ENCODE results near the gene KLHL18. TPM values are rescaled to one million over a fixed set of nuclear protein-coding genes. Genes with fewer than 3 reads are reported as not detected.
"Not testable (repeated sequence)": the region's sequence is repeated elsewhere in the genome, so short reads cannot be mapped to it uniquely, and the experiment has no call there.

KLHL18 gene
- total RNA-seq, 1 donor from 2014 or later: 13.7 TPM

- H3K4me3 ChIP-seq (ENCODE audit: low read depth, low read length): no peak overlapping the region
- TF ChIP-seq, protein P1, sequence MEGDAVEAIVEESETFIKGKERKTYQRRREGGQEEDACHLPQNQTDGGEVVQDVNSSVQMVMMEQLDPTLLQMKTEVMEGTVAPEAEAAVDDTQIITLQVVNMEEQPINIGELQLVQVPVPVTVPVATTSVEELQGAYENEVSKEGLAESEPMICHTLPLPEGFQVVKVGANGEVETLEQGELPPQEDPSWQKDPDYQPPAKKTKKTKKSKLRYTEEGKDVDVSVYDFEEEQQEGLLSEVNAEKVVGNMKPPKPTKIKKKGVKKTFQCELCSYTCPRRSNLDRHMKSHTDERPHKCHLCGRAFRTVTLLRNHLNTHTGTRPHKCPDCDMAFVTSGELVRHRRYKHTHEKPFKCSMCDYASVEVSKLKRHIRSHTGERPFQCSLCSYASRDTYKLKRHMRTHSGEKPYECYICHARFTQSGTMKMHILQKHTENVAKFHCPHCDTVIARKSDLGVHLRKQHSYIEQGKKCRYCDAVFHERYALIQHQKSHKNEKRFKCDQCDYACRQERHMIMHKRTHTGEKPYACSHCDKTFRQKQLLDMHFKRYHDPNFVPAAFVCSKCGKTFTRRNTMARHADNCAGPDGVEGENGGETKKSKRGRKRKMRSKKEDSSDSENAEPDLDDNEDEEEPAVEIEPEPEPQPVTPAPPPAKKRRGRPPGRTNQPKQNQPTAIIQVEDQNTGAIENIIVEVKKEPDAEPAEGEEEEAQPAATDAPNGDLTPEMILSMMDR (conservative IDR thresholded peaks at IDR 0.05; ENCODE audit: low read depth, low read length): no peak
- DNase-seq (ENCODE audit: low read depth): no peak
These were observed 30.8 kb downstream of the KLHL18 start for GRCh38 chr3:47313341-47314055.

DNA sequence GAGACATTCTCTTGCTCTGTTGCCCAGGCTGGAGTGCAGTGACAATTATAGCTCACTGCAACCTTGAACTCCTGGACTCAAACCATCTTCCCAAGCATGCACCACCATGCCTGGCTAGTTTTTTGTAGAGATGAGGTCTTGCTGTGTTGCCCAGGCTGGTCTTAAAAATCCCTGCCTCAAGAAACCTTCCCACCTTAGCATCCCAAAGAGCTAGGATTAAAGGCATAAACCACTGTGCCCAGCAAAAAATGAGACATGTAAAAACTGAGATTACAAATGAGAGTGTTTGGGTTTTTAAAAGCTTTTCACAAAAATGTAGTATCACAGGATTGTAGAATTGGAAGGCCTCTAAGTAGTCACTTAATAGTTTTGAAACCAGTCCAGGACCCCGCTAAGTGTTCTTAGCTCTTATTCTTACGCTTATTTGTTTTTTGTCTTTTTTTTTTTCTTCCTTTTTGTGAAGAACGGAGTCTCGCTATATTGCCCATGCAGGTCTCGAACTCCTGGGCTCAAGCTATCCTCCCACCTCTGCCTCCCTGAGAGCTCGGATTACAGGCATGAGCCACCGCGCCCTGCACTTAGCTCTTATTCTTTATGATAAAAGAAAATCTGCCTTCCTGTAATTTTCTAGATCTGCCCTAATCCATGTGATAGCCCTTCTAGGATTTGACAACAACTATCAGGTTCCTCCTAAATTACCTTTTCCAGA is 31.5 kb downstream of the KLHL18 start:
- no peak for DNase-seq (ENCODE audit: low read depth)
- TF ChIP-seq, protein P1 (conservative IDR thresholded peaks at IDR 0.05; ENCODE audit: low read depth, low read length): no peak

GRCh38 chr3:47315069-47315647 is 32.4 kb downstream of the KLHL18 start:
- DNase-seq (ENCODE audit: low read depth): no peak
- TF ChIP-seq, protein P1 (conservative IDR thresholded peaks at IDR 0.05; ENCODE audit: low read depth, low read length): no peak
- no peak overlapping the region for H3K4me3 ChIP-seq (ENCODE audit: low read depth, low read length)

More for the DNA sequence above, 31.5 kb downstream of the KLHL18 start:
- H3K4me3 ChIP-seq (ENCODE audit: low read depth, low read length): no peak overlapping the region

DNA sequence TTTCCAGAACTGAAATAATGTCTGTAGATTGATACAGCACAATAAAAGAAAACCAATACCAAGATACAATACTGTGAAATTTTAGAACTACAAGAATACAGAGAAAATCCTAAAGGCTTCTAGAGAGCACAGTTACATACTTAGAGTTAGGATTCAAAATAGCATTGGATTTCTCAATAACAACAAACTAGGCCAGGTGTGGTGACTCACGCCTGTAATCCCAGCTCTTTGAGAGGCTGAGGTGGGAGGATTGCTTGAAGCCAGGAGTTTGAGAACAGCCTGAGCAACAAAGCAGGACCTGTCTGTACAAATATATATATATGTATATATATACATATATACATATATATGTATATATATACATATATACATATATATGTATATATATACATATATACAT is 33.4 kb downstream of the KLHL18 start:
- DNase-seq (ENCODE audit: low read depth); H3K4me3 ChIP-seq (ENCODE audit: low read depth, low read length): not testable (repeated sequence)

DNA sequence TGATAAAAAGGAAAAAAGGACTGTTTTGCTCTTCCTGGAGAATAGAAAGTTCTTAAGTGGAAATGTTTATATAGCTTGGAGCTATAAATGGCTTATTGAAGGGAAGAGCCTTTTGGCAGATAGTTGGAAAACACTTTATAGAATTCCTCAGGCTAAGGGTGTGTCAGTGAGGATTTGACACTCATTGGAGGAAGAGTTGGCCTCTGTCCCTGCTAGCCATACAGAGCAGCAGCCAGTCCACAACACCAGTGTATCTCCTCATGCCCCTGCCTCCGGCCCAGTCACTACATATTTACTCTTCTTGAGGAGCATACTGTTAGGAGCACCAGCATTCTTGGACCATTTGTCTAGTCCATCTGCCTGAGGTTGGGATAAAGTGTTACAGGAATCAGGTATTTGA is 36.2 kb downstream of the KLHL18 start:
- no peak for DNase-seq (ENCODE audit: low read depth)
- TF ChIP-seq, protein P1 (conservative IDR thresholded peaks at IDR 0.05; ENCODE audit: low read depth, low read length): no peak
- no peak overlapping the region for H3K4me3 ChIP-seq (ENCODE audit: low read depth, low read length)

GRCh38 chr3:47319956-47320355 is 37.2 kb downstream of the KLHL18 start:
- DNase-seq (ENCODE audit: low read depth): no peak
- H3K4me3 ChIP-seq (ENCODE audit: low read depth, low read length): no peak overlapping the region
- TF ChIP-seq, protein P1 (conservative IDR thresholded peaks at IDR 0.05; ENCODE audit: low read depth, low read length): no peak

- H3K4me3 ChIP-seq (ENCODE audit: low read depth, low read length): no peak overlapping the region
- no peak for DNase-seq (ENCODE audit: low read depth)
- TF ChIP-seq, protein P1 (conservative IDR thresholded peaks at IDR 0.05; ENCODE audit: low read depth, low read length): no peak
These were observed 40.9 kb downstream of the KLHL18 start for GRCh38 chr3:47323431-47324277.
